Keratinocyte (primary cell): ENCODE results near the gene UBFD1. TPM values are rescaled to one million over a fixed set of nuclear protein-coding genes. Genes with fewer than 3 reads are reported as not detected.

ENCODE experiments used
- DNase-seq: peaks from one replicate; pipeline ENCODE4 v3.0.0-alpha.2; 2011; ENCODE audit warnings: low read depth, missing footprints, low spot score
- FAIRE-seq: peaks from 2 replicates; lab custom pipeline; 2011; peaks lifted over from hg19 to GRCh38; lab: Jason Lieb, UNC
- H2AFZ ChIP-seq: 2 replicates; pipeline ENCODE4 v1.6.0; 2012; ENCODE audit warnings: low read length, control low read depth, inconsistent platforms; ENCODE audit not compliant: control insufficient read depth
- H3K27ac ChIP-seq: 2 replicates; pipeline ENCODE4 v1.5.1; 2011; ENCODE audit warnings: low read length; ENCODE audit not compliant: control insufficient read depth, insufficient read depth
- H3K27me3 ChIP-seq: 3 replicates; pipeline ENCODE4 v1.6.0; 2011; ENCODE audit warnings: low read length; ENCODE audit not compliant: control insufficient read depth, insufficient read depth; ENCODE audit errors: extremely low read depth
- H3K36me3 ChIP-seq, 2 experiments: 2 replicates in 1 of 2; 3 replicates in 1 of 2; pipeline ENCODE4 v1.5.1; 2011; ENCODE audit warnings: low read length in 2 of 2, mild to moderate bottlenecking in 1 of 2; ENCODE audit not compliant: control insufficient read depth in 2 of 2, insufficient read depth in 2 of 2; ENCODE audit errors: extremely low read depth in 1 of 2
- H3K4me1 ChIP-seq: 3 replicates; pipeline ENCODE4 v1.5.1; 2011; ENCODE audit warnings: low read length; ENCODE audit not compliant: control insufficient read depth, insufficient read depth; ENCODE audit errors: extremely low read depth
- H3K4me2 ChIP-seq: 3 replicates; pipeline ENCODE4 v1.6.0; 2011; ENCODE audit warnings: low read depth, low read length; ENCODE audit not compliant: control insufficient read depth, insufficient read depth; ENCODE audit errors: extremely low read depth
- H3K4me3 ChIP-seq, 3 experiments: fragments of 200-600 bp in 1 of 3; sonication (generic) in 1 of 3; 2 replicates in 2 of 3; 3 replicates in 1 of 3; pipeline ENCODE4 v1.5.1; 2011 to 2016; ENCODE audit warnings: low read length in 3 of 3, mild to moderate bottlenecking in 3 of 3, control low read depth in 2 of 3, inconsistent platforms in 1 of 3, low read depth in 1 of 3, mixed read lengths in 1 of 3, mixed run types in 1 of 3, moderate library complexity in 1 of 3; ENCODE audit not compliant: control insufficient read depth in 2 of 3, insufficient read depth in 2 of 3; ENCODE audit errors: extremely low read depth in 1 of 3
- H3K79me2 ChIP-seq: 2 replicates; pipeline ENCODE4 v1.6.0; 2012; ENCODE audit warnings: low read length; ENCODE audit not compliant: control insufficient read depth, insufficient read depth
- H3K9ac ChIP-seq: 3 replicates; pipeline ENCODE4 v1.6.0; 2011; ENCODE audit warnings: low read length; ENCODE audit not compliant: control insufficient read depth, insufficient read depth; ENCODE audit errors: extremely low read depth
- H3K9me1 ChIP-seq: 3 replicates; pipeline ENCODE4 v1.6.0; 2011; ENCODE audit warnings: low read length; ENCODE audit not compliant: control insufficient read depth, insufficient read depth; ENCODE audit errors: extremely low read depth
- H3K9me3 ChIP-seq: 2 replicates; pipeline ENCODE4 v1.5.1; 2012; ENCODE audit warnings: low read depth, low read length; ENCODE audit not compliant: control insufficient read depth
- H4K20me1 ChIP-seq: 3 replicates; pipeline ENCODE4 v1.6.0; 2011; ENCODE audit warnings: low read length; ENCODE audit not compliant: control insufficient read depth, insufficient read depth; ENCODE audit errors: extremely low read depth
- EZH2 ChIP-seq: IDR thresholded peaks from one replicate; pipeline ENCODE4 v1.6.1; 2012; ENCODE audit warnings: inconsistent platforms, mild to moderate bottlenecking, low read length, moderate library complexity
- dilution Hi-C: fragments of 300-500 bp; cut with MboI; formaldehyde crosslinking; loops from one replicate; pipeline ENCODE4 v1.7.0; 2020; ENCODE audit warnings: low sequenced_read_pairs; ENCODE audit not compliant: extremely low pct_ligation_motif_present
- polyA plus RNA-seq, 5 experiments: library from polyadenylated mRNA; depleted of rRNA in 3 of 5; stranded (reverse) in 3 of 5; stranded (forward) in 1 of 5; unstranded in 1 of 5; fragments of >200 nt; gene quantifications; 1 replicate in 1 of 5; 2 replicates in 3 of 5; 3 replicates in 1 of 5; pipeline versions ENCODE4 v1.2.1 to v1.2.3, GENCODE V29; 2011 to 2012; ENCODE audit warnings: missing spikeins in 2 of 5, low read depth in 1 of 5, low replicate concordance in 1 of 5
- TF ChIP-seq, protein P1 (sequence below), 3 experiments: IDR thresholded peaks in 1 of 3; conservative IDR thresholded peaks in 1 of 3; optimal IDR thresholded peaks in 1 of 3; 2 replicates in 2 of 3; 3 replicates in 1 of 3; pipeline versions ENCODE3 to v1.5.1; 2011; ENCODE audit warnings: low read length in 3 of 3, mild to moderate bottlenecking in 3 of 3, moderate library complexity in 2 of 3, control low read depth in 1 of 3, inconsistent platforms in 1 of 3; ENCODE audit not compliant: insufficient read depth in 2 of 3; ENCODE audit errors: extremely low read depth in 1 of 3

UBFD1 gene
- polyA plus RNA-seq, 1 donor (not counting 4 experiments of a cell fraction or from before 2014, with no cell fraction given), result 36.3 TPM

- dilution Hi-C loops, result no loop called here
- H3K9ac ChIP-seq, result no peak overlapping the region
- H3K27me3 ChIP-seq, result no peaks in the 10 kb centered on the region
- peaks cover 12% of the 10 kb centered on the region in 2 experiments for H3K36me3 ChIP-seq
- TF ChIP-seq EZH2, result no peak
- TF ChIP-seq, protein P1, sequence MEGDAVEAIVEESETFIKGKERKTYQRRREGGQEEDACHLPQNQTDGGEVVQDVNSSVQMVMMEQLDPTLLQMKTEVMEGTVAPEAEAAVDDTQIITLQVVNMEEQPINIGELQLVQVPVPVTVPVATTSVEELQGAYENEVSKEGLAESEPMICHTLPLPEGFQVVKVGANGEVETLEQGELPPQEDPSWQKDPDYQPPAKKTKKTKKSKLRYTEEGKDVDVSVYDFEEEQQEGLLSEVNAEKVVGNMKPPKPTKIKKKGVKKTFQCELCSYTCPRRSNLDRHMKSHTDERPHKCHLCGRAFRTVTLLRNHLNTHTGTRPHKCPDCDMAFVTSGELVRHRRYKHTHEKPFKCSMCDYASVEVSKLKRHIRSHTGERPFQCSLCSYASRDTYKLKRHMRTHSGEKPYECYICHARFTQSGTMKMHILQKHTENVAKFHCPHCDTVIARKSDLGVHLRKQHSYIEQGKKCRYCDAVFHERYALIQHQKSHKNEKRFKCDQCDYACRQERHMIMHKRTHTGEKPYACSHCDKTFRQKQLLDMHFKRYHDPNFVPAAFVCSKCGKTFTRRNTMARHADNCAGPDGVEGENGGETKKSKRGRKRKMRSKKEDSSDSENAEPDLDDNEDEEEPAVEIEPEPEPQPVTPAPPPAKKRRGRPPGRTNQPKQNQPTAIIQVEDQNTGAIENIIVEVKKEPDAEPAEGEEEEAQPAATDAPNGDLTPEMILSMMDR (optimal IDR thresholded peaks at IDR 0.05 in 1 of 3, IDR thresholded peaks at IDR 0.05 in 1 of 3, conservative IDR thresholded peaks at IDR 0.05 in 1 of 3; ENCODE audit: extremely low read depth in 1 of 3, insufficient read depth in 2 of 3, low read length in 3 of 3), result no peak
- FAIRE-seq, result no peak
- H3K79me2 ChIP-seq, result no peaks in the 10 kb centered on the region
- H3K9me3 ChIP-seq, result no peaks in the 10 kb centered on the region
- H4K20me1 ChIP-seq, result peaks cover 1% of the 10 kb centered on the region
- no peak overlapping the region for H2AFZ ChIP-seq
- no peak overlapping the region for H3K27ac ChIP-seq
- DNase-seq, result no peak
- H3K4me1 ChIP-seq, result no peaks in the 10 kb centered on the region
- no peak overlapping the region for H3K4me2 ChIP-seq
- no peaks in the 10 kb centered on the region for H3K9me1 ChIP-seq
- H3K4me3 ChIP-seq, result no peak overlapping the region
Measured at GRCh38 chr16:23611936-23612335, 54.4 kb downstream of the UBFD1 start.

- H4K20me1 ChIP-seq, result peaks cover 4% of the 10 kb centered on the region
- dilution Hi-C loops, result no loop called here
- H3K9me1 ChIP-seq, result no peaks in the 10 kb centered on the region
- no peak overlapping the region for H2AFZ ChIP-seq
- no peak overlapping the region for H3K4me2 ChIP-seq
- H3K27ac ChIP-seq, result no peak overlapping the region
- H3K4me3 ChIP-seq, result no peak overlapping the region
- H3K36me3 ChIP-seq, result peaks cover 18 to 20% of the 10 kb centered on the region in 2 experiments
- H3K27me3 ChIP-seq, result no peaks in the 10 kb centered on the region
- no peak overlapping the region for H3K9ac ChIP-seq
- H3K9me3 ChIP-seq, result no peaks in the 10 kb centered on the region
- TF ChIP-seq, protein P1 (optimal IDR thresholded peaks at IDR 0.05 in 1 of 3, IDR thresholded peaks at IDR 0.05 in 1 of 3, conservative IDR thresholded peaks at IDR 0.05 in 1 of 3; ENCODE audit: extremely low read depth in 1 of 3, insufficient read depth in 2 of 3, low read length in 3 of 3), result no peak
- DNase-seq (no peak), FAIRE-seq (no peak)
- H3K79me2 ChIP-seq, result no peaks in the 10 kb centered on the region
- H3K4me1 ChIP-seq, result no peaks in the 10 kb centered on the region
Measured at GRCh38 chr16:23615805-23616204, 58.3 kb downstream of the UBFD1 start.

Other genes with a start within 250 kb of the UBFD1 start
- gene COG7, start 104.5 kb upstream of the UBFD1 start, polyA plus RNA-seq, result 14.7 to 18.1 TPM (median 16.6 TPM) in 3 replicates
- 30.2 to 54.1 TPM (median 41.2 TPM) in 3 replicates for gene GGA2, start 47.2 kb upstream of the UBFD1 start, polyA plus RNA-seq
- 32.7 to 44.6 TPM (median 39.5 TPM) in 3 replicates for gene EARS2, start 377 bp upstream of the UBFD1 start, polyA plus RNA-seq
- 104 to 202 TPM (median 112 TPM) in 3 replicates for gene NDUFAB1, start 38.6 kb downstream of the UBFD1 start, polyA plus RNA-seq
- gene PALB2, start 83.6 kb downstream of the UBFD1 start, polyA plus RNA-seq, result 11.0 to 18.7 TPM (median 13.1 TPM) in 3 replicates
- gene DCTN5, start 83.7 kb downstream of the UBFD1 start, polyA plus RNA-seq, result 78.7 to 107 TPM (median 105 TPM) in 3 replicates
- 3.2 to 43.3 TPM (median 21.2 TPM) in 3 replicates for gene PLK1, start 121.2 kb downstream of the UBFD1 start, polyA plus RNA-seq
- not detected in 3 replicates for gene ERN2, start 155.5 kb downstream of the UBFD1 start, polyA plus RNA-seq
- 0.07 to 0.22 TPM (median 0.20 TPM) in 3 replicates for gene CHP2, start 197.3 kb downstream of the UBFD1 start, polyA plus RNA-seq